Mesenchymal stem cell (in vitro differentiated cells and primary cell): ENCODE results near the gene USP24.
"Not testable (repeated sequence)": the region's sequence is repeated elsewhere in the genome, so short reads cannot be mapped to it uniquely, and the experiment has no call there.

Source experiments
- DNase-seq: peaks from one replicate; pipeline ENCODE4 v3.0.0-alpha.2; 2013
- H2AFZ ChIP-seq: one replicate; pipeline ENCODE4 v1.6.1; 2013; ENCODE audit warnings: low read depth, mild to moderate bottlenecking, control low read depth, inconsistent platforms, low read length, moderate library complexity
- H2AK5ac ChIP-seq: 2 replicates; pipeline ENCODE4 v1.6.1; 2013; ENCODE audit warnings: low read length, moderate library complexity, mild to moderate bottlenecking, inconsistent platforms; ENCODE audit not compliant: severe bottlenecking
- H2BK120ac ChIP-seq: one replicate; pipeline ENCODE4 v1.6.1; 2013; ENCODE audit warnings: low read depth, mild to moderate bottlenecking, inconsistent platforms, low read length, moderate library complexity
- H2BK12ac ChIP-seq, 2 experiments: one replicate each; pipeline ENCODE4 v1.6.1; 2013; ENCODE audit warnings: inconsistent platforms in 2 of 2, low read length in 2 of 2, mild to moderate bottlenecking in 2 of 2, moderate library complexity in 2 of 2, control low read depth in 1 of 2
- H2BK15ac ChIP-seq: one replicate; pipeline ENCODE4 v1.6.1; 2013; ENCODE audit warnings: mild to moderate bottlenecking, low read depth, inconsistent platforms; ENCODE audit not compliant: poor library complexity, severe bottlenecking
- H2BK5ac ChIP-seq: 2 replicates; pipeline ENCODE4 v1.6.1; 2013; ENCODE audit warnings: low read depth, mild to moderate bottlenecking, low read length, control low read depth, inconsistent platforms; ENCODE audit not compliant: poor library complexity, severe bottlenecking
- H3K14ac ChIP-seq, 2 experiments: one replicate each; pipeline ENCODE4 v1.6.1; 2013; ENCODE audit warnings: inconsistent platforms in 2 of 2, low read length in 2 of 2, control low read depth in 1 of 2, mild to moderate bottlenecking in 1 of 2, moderate library complexity in 1 of 2
- H3K18ac ChIP-seq, 2 experiments: one replicate each; pipeline ENCODE4 v1.6.1; 2013; ENCODE audit warnings: inconsistent platforms in 2 of 2, low read length in 2 of 2, control low read depth in 1 of 2, low read depth in 1 of 2, mild to moderate bottlenecking in 1 of 2
- H3K23ac ChIP-seq, 2 experiments: one replicate each; pipeline ENCODE4 v1.6.1; 2013; ENCODE audit warnings: inconsistent platforms in 2 of 2, low read length in 2 of 2, mild to moderate bottlenecking in 2 of 2, moderate library complexity in 2 of 2, control low read depth in 1 of 2
- H3K27ac ChIP-seq: 2 replicates; pipeline ENCODE4 v1.5.1; 2013; ENCODE audit warnings: mild to moderate bottlenecking, moderate library complexity, low read length, control low read depth, inconsistent platforms; ENCODE audit not compliant: poor library complexity, severe bottlenecking
- H3K27me3 ChIP-seq, 2 experiments: 2 replicates each; pipeline versions ENCODE4 v1.6.1 to v1.7.0; 2013; ENCODE audit warnings: low read length in 2 of 2, mild to moderate bottlenecking in 2 of 2, moderate library complexity in 2 of 2, control low read depth in 1 of 2, inconsistent platforms in 1 of 2; ENCODE audit not compliant: control insufficient read depth in 1 of 2, insufficient read depth in 1 of 2
- H3K36me3 ChIP-seq, 2 experiments: 2 replicates each; pipeline versions ENCODE4 v1.6.1 to v1.7.0; 2013; ENCODE audit warnings: low read length in 2 of 2, control low read depth in 1 of 2, inconsistent platforms in 1 of 2, low read depth in 1 of 2, mild to moderate bottlenecking in 1 of 2; ENCODE audit not compliant: insufficient read depth in 2 of 2, control insufficient read depth in 1 of 2
- H3K4ac ChIP-seq, 2 experiments: one replicate each; pipeline ENCODE4 v1.6.1; 2013; ENCODE audit warnings: inconsistent platforms in 2 of 2, low read length in 2 of 2, mild to moderate bottlenecking in 2 of 2, moderate library complexity in 2 of 2, control low read depth in 1 of 2, low read depth in 1 of 2
- H3K4me1 ChIP-seq: 2 replicates; pipeline ENCODE4 v1.6.1; 2013; ENCODE audit warnings: low read depth, low read length, control low read depth; ENCODE audit not compliant: control insufficient read depth, insufficient read depth
- H3K4me2 ChIP-seq: 2 replicates; pipeline ENCODE4 v1.6.1; 2013; ENCODE audit warnings: low read length, mild to moderate bottlenecking, inconsistent platforms; ENCODE audit not compliant: poor library complexity, severe bottlenecking
- H3K4me3 ChIP-seq, 2 experiments: 2 replicates each; pipeline versions ENCODE4 v1.5.1 to v1.7.0; 2013; ENCODE audit warnings: low read length in 2 of 2, mild to moderate bottlenecking in 2 of 2, control low read depth in 1 of 2, low read depth in 1 of 2; ENCODE audit not compliant: insufficient read depth in 1 of 2
- H3K79me1 ChIP-seq: replicated peaks from 2 replicates; pipeline ENCODE4 v1.6.1; 2013; ENCODE audit warnings: mild to moderate bottlenecking, control low read depth, low read length, inconsistent platforms; ENCODE audit not compliant: poor library complexity, severe bottlenecking
- H3K9ac ChIP-seq: 2 replicates; pipeline ENCODE4 v1.7.0; 2013; ENCODE audit warnings: mild to moderate bottlenecking, low read length, moderate library complexity
- H3K9me3 ChIP-seq: 2 replicates; pipeline ENCODE4 v1.7.0; 2013; ENCODE audit warnings: mild to moderate bottlenecking, low read length; ENCODE audit not compliant: control insufficient read depth
- H4K8ac ChIP-seq: one replicate; pipeline ENCODE4 v1.6.1; 2013; ENCODE audit warnings: inconsistent platforms, mild to moderate bottlenecking, low read length, moderate library complexity
- H4K91ac ChIP-seq: one replicate; pipeline ENCODE4 v1.6.1; 2013; ENCODE audit warnings: mild to moderate bottlenecking, low read length, inconsistent platforms
- WGBS: methylation state at CpG from one replicate; pipeline ENCODE4 v1.1.7; 2013; ENCODE audit warnings: mixed read lengths; 5-methylcytosine and 5-hydroxymethylcytosine counted together

Gene USP24

GRCh38 chr1:55203064-55203463 is 12.1 kb downstream of the USP24 start:
- no peak overlapping the region for H3K23ac ChIP-seq
- H3K36me3 ChIP-seq = peaks cover 3 to 5% of the 10 kb centered on the region in 2 experiments
- H3K79me1 ChIP-seq = peaks cover 11% of the 10 kb centered on the region
- H2BK5ac ChIP-seq = no peak overlapping the region
- H3K27ac ChIP-seq = no peak overlapping the region
- H2BK15ac ChIP-seq = no peak overlapping the region
- no peaks in the 10 kb centered on the region for H3K9me3 ChIP-seq
- DNase-seq = no peak
- no peak overlapping the region for H3K4me3 ChIP-seq
- no peak overlapping the region for H3K14ac ChIP-seq
- H2AFZ ChIP-seq = no peak overlapping the region
- WGBS = no CpG with 5 or more reads among the region's 2 CpGs
- no peak overlapping the region for H2AK5ac ChIP-seq
- H3K9ac ChIP-seq = no peak overlapping the region
- H3K27me3 ChIP-seq = no peaks in the 10 kb centered on the region
- H3K4me2 ChIP-seq = no peak overlapping the region
- no peak overlapping the region for H3K4ac ChIP-seq
- peaks cover 4% of the 10 kb centered on the region for H3K4me1 ChIP-seq
- H2BK12ac ChIP-seq = no peak overlapping the region
- H2BK120ac ChIP-seq = no peak overlapping the region
- no peak overlapping the region for H3K18ac ChIP-seq
- no peak overlapping the region for H4K91ac ChIP-seq
- H4K8ac ChIP-seq = no peak overlapping the region

DNA sequence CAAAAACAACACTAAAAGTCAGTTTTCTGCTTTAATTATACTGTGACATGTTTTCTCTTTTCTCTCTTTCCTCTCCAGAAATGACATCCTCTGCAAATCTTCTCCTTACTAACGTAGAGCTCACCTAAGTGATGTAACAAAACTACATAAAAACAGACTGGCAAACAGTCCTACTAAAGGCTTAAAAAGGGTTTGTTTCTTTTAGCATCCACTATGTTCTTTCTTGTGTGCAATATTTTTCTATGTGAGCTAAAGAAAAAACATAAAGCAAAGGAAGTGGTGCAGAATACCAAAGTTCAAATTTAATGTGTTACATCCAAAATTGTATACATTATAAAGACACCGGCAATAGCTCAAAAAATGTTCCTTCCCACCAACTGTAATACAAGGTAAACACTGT is 14.5 kb downstream of the USP24 start:
- H2AK5ac ChIP-seq = no peak overlapping the region
- no peak overlapping the region for H3K23ac ChIP-seq
- no peak overlapping the region for H3K9ac ChIP-seq
- H2BK5ac ChIP-seq = no peak overlapping the region
- no peak overlapping the region for H3K27ac ChIP-seq
- H3K4me3 ChIP-seq = no peak overlapping the region
- no peak overlapping the region for H3K18ac ChIP-seq
- H2BK120ac ChIP-seq = no peak overlapping the region
- no peak overlapping the region for H2AFZ ChIP-seq
- H3K36me3 ChIP-seq = peaks cover 3 to 13% of the 10 kb centered on the region in 2 experiments
- no peak overlapping the region for H4K8ac ChIP-seq
- no peak overlapping the region for H3K14ac ChIP-seq
- no peaks in the 10 kb centered on the region for H3K27me3 ChIP-seq
- DNase-seq = no peak
- no peak overlapping the region for H3K4me2 ChIP-seq
- H3K4ac ChIP-seq = no peak overlapping the region
- H3K79me1 ChIP-seq = peaks cover 19% of the 10 kb centered on the region
- no peak overlapping the region for H4K91ac ChIP-seq
- no CpG with 5 or more reads among the region's 2 CpGs for WGBS
- H3K4me1 ChIP-seq = peaks cover 2% of the 10 kb centered on the region
- no peak overlapping the region for H2BK12ac ChIP-seq
- H2BK15ac ChIP-seq = no peak overlapping the region
- H3K9me3 ChIP-seq = no peaks in the 10 kb centered on the region

- H2AFZ ChIP-seq, H3K23ac ChIP-seq, H3K9me3 ChIP-seq, H2AK5ac ChIP-seq, H4K8ac ChIP-seq, H3K27ac ChIP-seq, H3K4me3 ChIP-seq, H3K4ac ChIP-seq, H2BK120ac ChIP-seq, H3K18ac ChIP-seq, H3K4me1 ChIP-seq, H2BK5ac ChIP-seq, H3K4me2 ChIP-seq, H2BK12ac ChIP-seq, H3K14ac ChIP-seq, H4K91ac ChIP-seq, DNase-seq, H3K27me3 ChIP-seq, H2BK15ac ChIP-seq, H3K9ac ChIP-seq: not testable (repeated sequence)
- H3K79me1 ChIP-seq = peaks cover 21% of the 10 kb centered on the region
- H3K36me3 ChIP-seq = peaks cover 3 to 13% of the 10 kb centered on the region in 2 experiments
- 97% methylated on average over 6 of the region's 9 CpGs for WGBS
Observed at GRCh38 chr1:55199735-55200134, 15.4 kb downstream of the USP24 start.

GRCh38 chr1:55198044-55198443 is 17.1 kb downstream of the USP24 start:
- Histone ChIP-seq H4K8ac (no peak overlapping the region), H3K23ac (no peak overlapping the region), H3K4me1 (no peaks in the 10 kb centered on the region), H3K79me1 (peaks cover 24% of the 10 kb centered on the region), H3K27ac (no peak overlapping the region), H2BK120ac (no peak overlapping the region), H3K4ac (no peak overlapping the region), H2BK5ac (no peak overlapping the region), H2BK12ac (no peak overlapping the region), H3K9ac (no peak overlapping the region), H2AFZ (no peak overlapping the region), H3K4me2 (no peak overlapping the region), H3K14ac (no peak overlapping the region), H2BK15ac (no peak overlapping the region), H3K18ac (no peak overlapping the region), H3K27me3 (no peaks in the 10 kb centered on the region), H2AK5ac (no peak overlapping the region), H3K4me3 (no peak overlapping the region), H4K91ac (no peak overlapping the region), H3K9me3 (no peaks in the 10 kb centered on the region), H3K36me3 (peaks cover 3 to 13% of the 10 kb centered on the region in 2 experiments)
- no peak for DNase-seq
- WGBS = 93% methylated on average over 2 of the region's 4 CpGs
